Measurements from ENCODE around the gene EXOC4.

GRCh38 chr7:133564484-133564883 lies 311.6 kb downstream of the EXOC4 start:
- TF ChIP-seq CTCF (CRISPR knock-in tag; IDR thresholded peaks at IDR 0.05): no peak
- TF ChIP-seq SP1 (IDR thresholded peaks at IDR 0.05): no peak
- no peak for TF ChIP-seq SP1 (CRISPR knock-in tag; IDR thresholded peaks at IDR 0.05)
- no peak for TF ChIP-seq PRDM10 (CRISPR knock-in tag; IDR thresholded peaks at IDR 0.05; ENCODE audit: low read depth)
- TF ChIP-seq ATF5 (CRISPR knock-in tag; IDR thresholded peaks at IDR 0.05; ENCODE audit: low read depth): no peak
- no peak for TF ChIP-seq ZNF382 (CRISPR knock-in tag; IDR thresholded peaks at IDR 0.05; ENCODE audit: borderline replicate concordance)
- TF ChIP-seq ZNF547 (CRISPR knock-in tag; IDR thresholded peaks at IDR 0.05): no peak
- TF ChIP-seq SYNCRIP (IDR thresholded peaks at IDR 0.05; ENCODE audit: insufficient read depth, low read depth, low read length): no peak
- TF ChIP-seq ETV6 (CRISPR knock-in tag; conservative IDR thresholded peaks at IDR 0.05): no peak
- no peak for TF ChIP-seq SIN3A (IDR thresholded peaks at IDR 0.05; ENCODE audit: borderline replicate concordance, low read depth, low read length)
- TF ChIP-seq ELF4 (CRISPR knock-in tag; IDR thresholded peaks at IDR 0.05; ENCODE audit: borderline replicate concordance): no peak
- no peak for TF ChIP-seq KLF12 (CRISPR knock-in tag; IDR thresholded peaks at IDR 0.05; ENCODE audit: borderline replicate concordance)
- no peak for TF ChIP-seq EEA1 (CRISPR knock-in tag; IDR thresholded peaks at IDR 0.05; ENCODE audit: borderline replicate concordance)

Data from HepG2 (cell line).